NCI-H187 (cell line): ENCODE data around the gene LSM7.

ENCODE experiments used
- DNase-seq, 2 experiments: peaks; one replicate each; lab custom pipeline; 2025; lab: John Stamatoyannopoulos, UW

The LSM7 gene

DNA sequence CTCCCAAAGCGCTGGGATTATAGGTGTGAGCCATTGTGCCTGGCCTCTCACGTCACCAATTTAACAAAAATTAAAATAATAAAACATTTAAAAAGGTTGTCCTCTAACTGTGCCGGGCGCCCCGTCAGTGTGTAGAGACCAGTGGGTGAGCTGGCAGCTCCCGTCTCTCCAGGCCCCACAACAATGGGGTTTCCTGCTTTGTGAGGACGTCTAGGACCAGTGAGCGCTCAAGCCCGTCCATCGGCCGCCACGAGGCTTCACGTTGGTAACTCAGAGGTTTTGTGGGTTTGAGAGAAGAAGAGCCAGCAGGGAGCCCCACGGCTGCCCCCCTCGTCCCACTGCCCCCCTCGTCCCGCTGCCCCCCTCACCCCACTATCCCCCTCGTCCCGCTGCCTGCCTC lies 4.7 kb downstream of the LSM7 start:
- DNase-seq: no peak

DNA sequence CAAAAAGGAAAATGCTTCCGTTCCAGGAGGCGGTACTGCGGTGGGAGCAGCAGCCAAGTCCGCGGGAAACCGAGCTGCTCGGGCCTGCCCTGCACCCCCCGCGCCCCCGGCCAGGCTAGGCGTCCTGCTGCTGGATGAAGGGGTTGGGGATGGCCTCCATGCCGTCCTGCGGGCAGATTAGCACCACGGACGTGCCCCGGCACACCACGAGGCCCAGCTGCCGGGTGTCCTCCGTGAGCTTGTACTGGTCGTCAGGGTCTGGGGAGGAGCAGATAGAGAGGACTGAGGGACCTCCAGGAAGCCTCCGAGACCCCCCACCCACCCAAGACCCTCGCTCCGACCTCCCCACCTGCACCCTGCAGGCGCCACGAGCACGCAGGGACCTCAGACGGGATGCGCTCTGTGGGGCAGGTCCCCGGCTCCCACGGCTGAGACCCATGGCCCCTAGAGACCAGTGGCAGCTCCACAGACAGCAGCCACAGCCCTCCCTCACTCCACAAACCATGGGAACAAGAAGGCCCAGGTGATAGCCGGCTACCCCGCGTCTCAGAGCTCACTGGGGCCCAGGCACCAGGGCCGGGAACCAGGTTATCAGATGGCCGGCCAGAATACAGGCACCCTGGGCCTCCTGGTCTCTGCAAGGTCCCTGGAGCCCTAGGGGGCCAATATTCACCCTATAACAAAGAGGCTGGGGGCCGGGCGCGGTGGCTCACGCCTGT lies 6.7 kb downstream of the LSM7 start:
- no peak for DNase-seq

DNA sequence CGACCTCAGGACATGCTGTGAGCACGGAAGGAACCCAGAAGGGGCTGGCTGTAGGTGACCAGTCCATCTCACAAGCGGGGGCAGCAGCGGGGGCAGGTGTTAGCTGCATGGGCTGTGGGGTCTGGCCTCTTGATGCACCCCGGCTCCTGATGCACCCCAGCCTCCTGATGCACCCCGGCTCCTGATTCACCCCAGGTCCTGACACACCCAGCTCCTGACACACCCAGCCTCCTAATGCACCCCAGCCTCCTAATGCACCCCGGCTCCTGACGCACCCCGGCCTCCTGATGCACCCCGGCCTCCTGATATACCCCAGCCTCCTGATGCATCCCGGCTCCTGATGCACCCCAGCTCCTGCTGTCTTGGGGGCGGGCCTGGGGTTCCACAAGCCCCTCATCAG lies 7.4 kb downstream of the LSM7 start:
- DNase-seq: no peak

DNA sequence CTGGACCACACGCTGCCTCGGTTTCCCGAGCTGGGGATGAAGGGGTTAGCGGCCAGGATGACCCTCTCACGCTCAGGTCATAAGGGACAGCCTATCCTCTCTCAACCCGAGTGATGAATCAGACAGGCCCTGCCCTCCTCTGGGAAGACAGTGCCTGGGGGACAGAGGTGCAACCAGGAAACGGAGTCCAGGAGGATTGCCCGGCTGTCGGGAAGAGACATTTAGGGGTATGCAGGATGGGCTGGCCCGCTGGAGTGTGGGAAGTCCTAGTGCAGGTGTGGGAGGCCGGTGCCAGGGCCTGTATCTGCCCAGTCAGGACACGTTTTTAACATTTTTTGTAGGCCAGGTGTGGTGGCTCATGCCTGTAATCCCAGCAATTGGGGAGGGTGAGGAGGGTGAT lies 8.3 kb downstream of the LSM7 start:
- no peak for DNase-seq

DNA sequence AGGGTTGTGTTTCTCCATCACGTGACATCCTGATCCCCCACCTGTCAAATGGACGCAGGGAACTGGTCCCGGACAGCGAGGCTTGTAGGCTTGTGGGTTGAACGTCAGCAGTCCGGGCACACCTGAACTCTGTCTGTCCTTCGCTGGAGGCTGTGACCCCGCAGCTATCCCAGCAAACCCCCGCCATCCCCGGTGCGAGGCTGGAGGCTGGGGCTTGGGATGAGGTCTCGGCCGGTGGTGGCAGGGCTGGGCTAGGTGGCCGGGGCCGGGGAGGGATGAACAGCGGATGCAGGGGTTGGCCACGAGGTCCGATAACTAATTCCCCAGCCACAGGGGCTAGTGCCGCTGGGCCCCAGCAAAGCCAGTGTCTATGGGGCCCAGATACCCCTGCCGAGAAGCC lies 8.8 kb downstream of the LSM7 start:
- no peak for DNase-seq

DNA sequence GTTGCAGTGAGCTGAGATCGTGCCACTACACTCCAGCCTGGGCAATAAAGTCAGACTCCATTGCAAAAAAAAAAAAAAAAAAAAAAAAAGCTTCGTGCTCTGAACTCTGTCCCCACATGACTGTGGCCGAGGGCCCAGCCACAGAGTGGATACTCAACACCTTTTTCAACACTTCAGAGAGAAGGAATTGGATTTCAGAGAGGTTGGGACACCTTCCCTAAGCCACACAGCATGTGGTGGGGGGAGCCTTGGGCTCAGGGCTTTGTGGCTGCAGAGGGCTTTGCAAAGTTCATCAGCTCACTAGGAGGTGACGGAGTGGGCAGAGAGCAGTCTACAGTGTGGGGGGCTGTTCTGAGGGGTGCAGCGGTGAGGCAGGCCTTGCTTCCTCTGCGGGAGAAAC lies 9.5 kb downstream of the LSM7 start:
- DNase-seq: no peak

DNA sequence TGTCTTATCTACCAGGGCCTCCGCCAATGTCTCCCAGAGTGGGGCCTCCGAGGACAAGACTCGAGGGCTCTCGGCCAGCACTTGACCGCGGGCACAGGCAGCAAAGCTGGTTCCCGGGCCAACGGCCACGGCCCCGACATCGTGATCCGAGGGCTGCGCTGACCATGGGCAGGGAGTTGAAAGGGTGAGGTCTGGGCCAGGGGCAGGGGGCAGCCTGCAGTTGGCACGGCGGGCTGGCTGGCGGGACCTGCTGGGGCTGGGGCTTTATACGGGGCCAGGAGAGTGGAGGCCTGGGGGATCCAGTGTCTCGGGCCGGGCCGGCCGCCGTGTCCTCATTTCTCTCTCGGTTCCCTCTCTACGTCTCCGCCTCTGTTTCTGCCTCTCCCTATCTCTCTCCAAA lies 10.6 kb downstream of the LSM7 start:
- no peak for DNase-seq

DNA sequence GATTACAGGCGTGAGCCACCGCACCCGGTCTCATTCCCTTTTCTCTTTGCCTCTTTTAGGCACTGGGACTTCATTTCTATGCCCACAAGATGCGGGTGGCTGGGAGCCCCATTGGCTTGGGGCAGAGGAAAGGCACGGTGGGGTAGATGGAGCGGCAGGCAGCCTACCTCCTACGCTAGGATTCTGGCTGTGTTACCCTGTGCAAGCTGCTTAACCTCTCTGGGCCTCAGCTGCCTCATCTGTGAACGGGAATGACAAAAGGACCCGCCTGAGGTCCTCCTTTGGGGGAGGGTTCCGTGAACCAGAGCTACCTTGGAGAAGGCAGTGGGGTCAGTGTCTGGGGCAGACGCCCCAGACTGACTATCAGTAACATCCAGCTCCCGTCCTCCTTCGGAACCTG lies 11.1 kb downstream of the LSM7 start:
- DNase-seq: no peak

DNA sequence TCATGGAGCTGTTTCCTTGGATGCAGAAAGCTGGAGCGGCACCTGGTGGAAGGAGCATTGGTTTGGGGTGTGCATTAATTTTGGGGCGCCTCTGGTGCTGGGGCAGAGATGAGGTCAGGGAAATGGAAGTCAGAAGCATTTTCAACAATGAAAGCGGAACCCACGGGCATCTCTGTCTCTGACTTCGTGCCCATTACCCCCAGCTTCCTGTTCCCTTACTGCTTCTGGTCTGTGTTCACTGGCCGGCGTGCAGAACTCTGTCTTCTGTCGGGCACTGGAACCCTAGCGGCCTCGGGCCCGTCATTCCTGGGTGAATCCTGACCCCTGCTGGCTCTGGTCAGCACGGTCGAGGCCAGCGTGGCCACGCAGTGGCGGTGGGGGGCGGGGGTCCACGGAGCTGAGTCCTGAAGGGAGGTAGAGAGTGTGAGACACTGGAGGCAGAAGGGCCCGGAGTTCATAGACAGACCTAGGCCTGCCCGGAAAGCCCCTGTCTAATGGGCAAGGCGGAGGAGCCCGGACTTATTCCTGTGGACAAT lies 12.5 kb downstream of the LSM7 start:
- DNase-seq: no peak

DNA sequence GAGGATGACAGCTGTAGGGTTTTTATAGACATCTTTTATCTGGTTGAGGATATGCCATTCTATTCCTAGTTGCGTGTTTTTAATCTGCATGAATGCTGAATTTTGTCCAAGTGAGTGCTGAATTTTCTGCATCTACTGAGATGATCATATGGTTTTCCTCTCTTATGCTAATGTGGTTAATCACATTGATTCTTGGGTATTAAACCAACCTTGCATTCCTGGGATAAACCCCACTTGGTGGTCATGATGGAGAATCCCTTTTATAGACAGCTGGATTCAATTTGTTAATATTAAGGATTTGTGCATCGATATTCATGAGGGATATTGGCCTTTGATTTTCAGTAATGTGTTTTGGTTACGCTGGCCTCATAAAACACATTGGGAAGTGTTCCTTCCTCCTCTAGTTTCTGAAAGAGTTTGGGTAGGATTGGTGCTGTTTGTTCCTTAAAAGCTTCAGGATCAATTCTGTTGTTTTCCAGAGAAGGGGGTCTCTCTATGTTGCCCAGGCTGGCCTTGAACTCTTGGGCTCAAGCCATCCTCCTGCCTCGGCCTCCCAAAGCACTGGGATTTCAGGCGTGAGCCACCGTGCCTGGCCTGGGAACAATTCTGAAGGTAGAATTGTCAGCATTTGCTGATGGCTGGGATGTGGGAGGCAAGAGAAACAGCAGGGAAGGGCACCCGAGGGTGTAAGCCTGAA lies 13.1 kb downstream of the LSM7 start:
- DNase-seq: no peak

DNA sequence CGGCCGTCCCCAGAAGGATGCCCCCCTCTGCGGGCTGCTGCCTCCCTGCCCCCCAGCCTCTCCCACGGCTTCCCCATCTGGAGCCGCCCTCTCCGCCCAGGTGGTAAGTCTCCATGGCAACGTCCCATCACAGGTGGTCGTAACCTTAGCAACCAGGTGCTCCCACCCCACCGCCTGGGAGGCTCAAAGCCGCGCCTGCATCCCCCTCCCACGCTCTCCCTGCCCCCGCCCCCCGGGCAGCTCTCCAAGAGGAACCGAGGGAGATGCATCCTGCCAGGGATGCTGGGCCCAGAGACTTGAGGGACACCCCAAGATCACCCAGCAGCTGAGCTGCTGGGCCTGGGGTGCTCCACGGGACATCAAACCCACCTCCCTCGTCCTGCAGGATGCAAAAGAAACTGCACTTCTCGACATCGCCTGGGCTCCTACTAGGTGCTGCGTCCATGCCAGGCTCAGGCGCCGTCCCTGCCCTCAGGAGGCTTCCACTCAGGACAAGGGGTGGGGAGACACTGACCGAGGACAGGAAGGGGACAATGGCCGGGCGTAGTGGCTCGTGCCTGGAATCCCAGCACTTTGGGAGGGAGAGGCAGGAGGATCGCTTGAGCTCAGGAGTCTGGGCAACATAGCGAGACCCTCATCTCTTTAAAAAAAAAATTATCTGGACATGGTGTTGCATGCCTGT lies 15.4 kb downstream of the LSM7 start:
- no peak for DNase-seq

DNA sequence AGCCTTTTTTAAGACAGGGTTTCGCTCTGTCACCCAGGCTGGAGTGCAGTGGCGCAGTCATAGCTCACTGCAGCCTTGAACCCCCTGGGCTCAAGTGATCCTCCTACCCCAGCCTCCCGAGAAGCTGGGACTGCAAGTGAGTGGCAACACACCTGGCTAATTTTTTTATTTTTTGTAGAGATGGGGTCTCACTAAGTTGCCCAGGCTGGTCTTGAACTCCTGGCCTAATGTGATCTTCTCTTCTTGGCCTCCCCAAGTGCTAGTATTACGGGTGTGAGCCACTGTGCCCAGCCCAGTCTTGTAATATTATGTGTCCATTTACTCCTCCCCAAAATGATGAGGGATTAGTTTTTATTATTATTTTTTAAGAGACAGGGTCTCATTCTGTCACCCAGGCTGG lies 17.3 kb downstream of the LSM7 start:
- DNase-seq: no peak

DNA sequence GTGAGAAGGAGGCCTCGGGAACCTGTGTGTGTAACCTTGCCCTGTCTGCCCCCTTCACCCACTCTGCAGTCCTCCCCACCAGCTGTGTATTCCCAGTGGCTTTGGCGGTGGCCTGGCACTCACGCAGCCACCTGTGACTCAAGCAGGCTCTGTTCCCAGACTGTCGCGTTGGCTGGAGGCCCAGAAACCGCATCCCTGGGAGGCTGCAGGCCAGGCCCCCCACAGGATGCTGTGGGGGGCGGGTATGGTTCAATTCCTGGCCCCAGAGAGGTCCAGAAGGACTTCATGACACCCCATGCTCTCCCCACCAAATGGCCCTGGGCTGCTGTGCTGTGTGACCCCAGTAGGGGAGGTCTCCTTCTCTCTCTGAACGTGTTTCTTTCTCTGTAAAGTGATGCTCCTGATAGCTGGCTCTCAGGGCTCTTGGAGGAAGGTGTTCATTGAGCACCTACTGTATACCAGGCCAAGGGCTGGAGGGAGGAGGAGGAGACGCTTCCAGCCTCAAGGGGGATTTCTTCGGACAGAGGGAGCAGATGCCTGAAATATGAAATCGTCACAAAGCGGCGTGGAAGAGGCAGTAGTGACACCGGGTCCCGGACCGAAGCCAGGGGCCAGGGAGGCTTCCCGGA lies 18.5 kb downstream of the LSM7 start:
- DNase-seq: no peak

DNA sequence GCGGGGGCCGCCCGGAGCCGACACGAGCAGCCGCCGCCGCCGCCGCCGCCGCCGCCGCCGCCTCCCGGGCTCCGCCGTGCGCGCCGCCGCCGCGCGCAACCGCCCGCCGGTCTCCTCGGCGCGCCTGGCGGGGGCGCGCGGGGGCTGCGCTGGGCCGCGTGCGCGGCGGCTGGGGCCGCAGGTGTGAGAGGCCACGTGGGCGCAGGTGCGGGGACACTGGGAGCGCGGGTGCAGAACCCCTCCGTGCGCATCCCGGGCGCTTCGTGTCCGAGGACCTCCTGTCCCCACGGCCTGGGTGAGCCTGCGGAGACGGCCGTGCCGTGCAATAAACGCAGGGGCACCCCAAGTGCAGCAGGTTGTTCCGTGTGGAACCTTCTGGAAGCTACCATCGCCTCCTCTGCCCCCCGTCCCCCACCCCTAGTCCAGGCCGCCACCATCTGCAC lies 20.3 kb downstream of the LSM7 start, which contains the start of gene LINGO3:
Gene LINGO3 (minus strand): TSS at position 41 of the 443 bp plus-strand sequence. CDS start 16,378 bp downstream, outside the sequence.
- no peak for DNase-seq

DNA sequence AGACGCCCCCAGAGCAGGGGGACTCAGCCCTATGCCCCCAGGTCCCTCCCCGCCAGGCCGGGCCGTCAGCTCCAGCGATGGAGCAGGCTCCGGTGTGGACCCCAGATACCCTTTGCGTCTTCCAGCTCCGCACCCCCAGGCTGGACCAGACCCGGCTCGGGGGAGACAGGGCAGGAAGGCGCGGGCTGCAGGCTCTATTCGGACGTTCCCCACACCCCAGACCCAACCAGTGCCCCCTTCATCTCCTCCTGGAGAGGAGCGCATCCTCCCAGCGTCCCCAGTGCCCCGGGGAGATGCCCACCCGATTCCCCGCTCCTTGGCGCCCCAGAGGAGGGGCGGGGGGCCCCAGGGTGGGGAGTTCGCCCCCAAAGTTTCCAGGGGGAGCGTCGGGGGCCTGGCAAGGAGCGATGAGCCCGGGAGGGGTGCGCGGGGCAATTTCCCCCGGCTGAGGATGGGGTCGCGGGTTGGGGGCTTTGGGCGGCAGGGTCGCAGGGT lies 20.8 kb downstream of the LSM7 start:
- no peak for DNase-seq

DNA sequence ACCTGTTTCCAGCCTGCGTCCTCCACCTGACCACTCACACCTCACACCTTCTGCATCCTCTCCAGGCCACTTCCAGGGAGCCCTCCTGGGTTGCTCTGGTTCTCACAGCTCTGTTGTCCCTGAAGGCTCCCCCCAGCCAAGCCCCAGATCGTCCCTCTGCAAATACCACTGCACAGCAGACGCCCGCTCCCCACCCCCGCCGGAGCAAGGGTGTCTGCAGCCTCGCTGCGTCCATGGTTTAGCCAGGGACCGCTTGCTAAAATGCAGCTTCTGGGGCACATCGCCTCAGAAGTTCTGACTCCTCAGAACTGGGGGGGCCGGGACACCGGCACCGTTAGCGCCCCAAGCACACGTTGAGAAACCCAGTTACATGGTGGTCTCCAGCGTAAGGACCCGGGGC lies 21.4 kb downstream of the LSM7 start:
- no peak for DNase-seq

DNA sequence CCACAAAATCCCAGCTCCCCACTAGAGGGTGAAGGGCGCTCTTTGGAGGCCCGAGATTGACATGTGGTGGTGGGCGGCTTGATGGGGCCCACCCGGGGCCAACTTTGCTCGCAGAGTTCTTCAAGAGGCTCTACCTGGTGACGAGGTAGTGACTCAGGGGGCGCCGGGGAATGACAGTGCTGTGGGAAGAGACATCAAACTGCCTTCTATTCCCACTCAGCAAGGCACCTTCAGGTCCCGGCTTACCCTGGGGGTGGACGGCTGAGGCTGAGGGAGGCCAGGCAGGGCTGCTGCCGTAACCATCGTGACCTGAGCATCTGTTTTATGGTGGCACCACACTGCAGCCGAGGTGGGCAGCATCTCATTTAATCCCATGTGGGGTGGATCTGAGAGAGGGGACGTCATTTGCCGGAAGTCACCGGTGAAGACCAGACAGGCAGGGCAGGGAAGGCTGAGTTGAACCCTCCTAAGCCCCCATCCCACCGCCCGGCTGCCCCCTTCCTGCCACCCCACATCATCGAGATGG lies 22.0 kb downstream of the LSM7 start:
- DNase-seq: no peak

DNA sequence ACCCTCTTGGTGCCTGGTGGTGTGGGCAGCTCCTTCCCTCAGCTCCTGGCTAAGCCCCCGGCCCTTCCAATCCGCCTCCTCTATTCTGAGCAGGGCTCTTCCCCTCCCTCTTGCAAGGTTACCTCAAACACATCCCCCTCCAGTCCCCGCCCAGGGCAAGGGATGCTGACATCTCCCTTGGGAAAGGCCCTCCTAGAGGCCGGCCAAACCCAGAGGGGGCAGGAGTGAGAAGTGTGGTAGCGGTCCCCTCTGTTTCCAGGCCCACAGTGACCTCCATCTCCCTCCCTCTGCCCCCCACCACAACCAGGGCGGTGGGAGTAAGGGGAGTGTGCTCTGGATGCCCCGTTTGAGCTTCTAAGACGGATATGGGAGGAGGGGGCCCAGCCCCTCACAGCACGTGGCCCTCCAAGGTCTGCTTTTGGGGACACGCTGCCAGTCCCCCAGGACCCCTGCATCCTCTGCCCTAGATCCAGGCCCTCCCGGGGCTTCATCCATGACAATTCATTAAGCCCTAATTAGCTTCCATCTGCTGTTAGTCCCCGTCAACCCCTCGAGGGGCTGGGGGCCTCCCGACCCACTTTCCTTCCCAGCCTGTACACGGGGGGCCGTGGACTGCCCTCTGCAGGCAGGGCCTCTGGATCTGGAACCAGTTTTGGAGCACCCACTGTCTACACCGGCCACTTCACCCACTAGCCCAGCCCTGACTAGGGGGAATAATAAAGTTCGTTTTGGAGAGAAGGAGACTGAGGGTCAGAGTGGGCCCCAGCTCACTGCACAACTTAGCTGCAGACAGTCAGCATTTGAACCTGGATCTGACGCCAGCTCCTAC lies 22.7 kb downstream of the LSM7 start:
- no peak for DNase-seq

DNA sequence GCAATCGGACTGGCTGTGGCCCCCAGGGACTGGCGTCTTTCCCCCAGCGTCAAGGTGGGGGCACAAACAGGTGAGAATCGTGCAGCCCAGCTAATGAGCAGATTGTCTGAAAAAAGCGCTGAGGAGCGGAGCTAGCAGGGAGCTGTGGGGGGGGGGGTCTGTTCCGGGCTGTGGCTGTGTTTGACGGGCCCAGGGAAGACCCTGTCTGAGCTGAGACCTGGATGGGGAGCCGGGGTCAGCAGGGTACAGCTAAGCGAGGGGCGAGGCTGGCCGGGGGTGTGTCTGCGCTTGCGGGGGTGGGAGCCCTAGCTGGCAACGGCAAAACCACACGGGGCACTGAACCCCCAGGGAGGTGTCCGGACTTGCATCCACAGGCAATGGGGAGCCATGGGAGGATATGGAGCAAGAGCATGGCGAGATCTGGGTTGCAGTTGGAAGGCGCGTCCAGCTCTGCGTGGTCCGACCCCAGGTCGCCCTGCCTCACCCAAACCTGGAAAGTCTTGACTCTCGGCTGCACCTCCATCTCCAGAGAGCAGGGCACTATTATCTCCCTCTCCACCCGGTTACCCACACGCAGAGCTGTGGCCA lies 25.1 kb downstream of the LSM7 start:
- DNase-seq: no peak

DNA sequence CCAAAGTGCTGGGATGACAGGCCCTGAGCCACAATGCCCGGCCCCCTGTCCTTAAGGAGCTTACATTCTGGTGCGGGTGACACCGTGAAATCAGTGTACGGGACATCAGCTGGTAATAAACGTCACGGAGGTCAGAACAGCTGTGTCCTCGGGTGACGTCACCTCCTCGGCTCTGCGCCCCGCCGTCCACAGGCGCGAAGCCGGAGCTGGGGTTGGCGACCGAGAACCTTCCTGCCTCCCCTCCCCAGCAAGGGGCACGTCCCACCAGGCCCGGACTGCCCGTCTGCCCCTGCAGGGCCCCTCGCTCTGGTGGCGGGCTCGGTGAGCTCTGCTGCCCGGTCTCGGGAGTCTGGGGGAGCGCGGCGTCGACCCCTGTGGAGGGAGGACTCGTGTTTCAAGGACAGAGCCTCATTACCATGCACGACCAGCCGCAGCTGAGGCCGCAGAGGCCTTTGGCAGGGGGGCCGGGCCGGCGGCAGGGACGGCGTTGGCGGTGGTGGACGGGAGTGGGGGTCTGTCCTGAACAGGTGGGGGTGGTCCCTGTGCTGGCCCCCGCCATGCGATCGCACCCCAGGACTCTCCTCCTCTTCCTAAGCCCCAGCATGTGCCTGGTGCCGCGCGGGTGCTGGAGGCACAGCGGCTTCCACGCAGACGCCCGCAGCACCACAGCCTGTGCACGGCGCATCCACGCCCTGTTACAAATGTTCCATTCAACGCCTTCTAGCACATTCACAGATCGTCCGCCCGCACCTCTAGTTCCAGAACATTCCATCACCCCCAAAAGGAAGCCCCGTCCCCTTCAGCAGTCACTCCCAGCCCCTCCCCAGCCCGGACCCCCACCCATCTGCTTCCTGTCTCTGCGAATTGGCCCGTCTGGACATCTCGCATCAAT lies 25.8 kb downstream of the LSM7 start:
- DNase-seq: no peak
